ENCODE data around the gene SAMD1. TPM values are rescaled to one million over a fixed set of nuclear protein-coding genes. Genes with fewer than 3 reads are reported as not detected.

SAMD1 gene
- total RNA-seq, 1 donor from 2014 or later: 29.5 TPM

- DNase-seq (ENCODE audit: low spot score): no peak
- Mint-ChIP-seq H3K4me3 (ENCODE audit: unreplicated experiment) (no peak overlapping the region), H3K36me3 (ENCODE audit: low read depth, unreplicated experiment) (peaks cover 9% of the 10 kb centered on the region), H3K27me3 (ENCODE audit: unreplicated experiment) (peaks cover 10% of the 10 kb centered on the region), H3K9me3 (ENCODE audit: unreplicated experiment) (no peaks in the 10 kb centered on the region), H3K4me1 (ENCODE audit: unreplicated experiment) (peaks cover 28% of the 10 kb centered on the region), H3K27ac (ENCODE audit: unreplicated experiment) (no peak overlapping the region)
- TF ChIP-seq, protein P1, sequence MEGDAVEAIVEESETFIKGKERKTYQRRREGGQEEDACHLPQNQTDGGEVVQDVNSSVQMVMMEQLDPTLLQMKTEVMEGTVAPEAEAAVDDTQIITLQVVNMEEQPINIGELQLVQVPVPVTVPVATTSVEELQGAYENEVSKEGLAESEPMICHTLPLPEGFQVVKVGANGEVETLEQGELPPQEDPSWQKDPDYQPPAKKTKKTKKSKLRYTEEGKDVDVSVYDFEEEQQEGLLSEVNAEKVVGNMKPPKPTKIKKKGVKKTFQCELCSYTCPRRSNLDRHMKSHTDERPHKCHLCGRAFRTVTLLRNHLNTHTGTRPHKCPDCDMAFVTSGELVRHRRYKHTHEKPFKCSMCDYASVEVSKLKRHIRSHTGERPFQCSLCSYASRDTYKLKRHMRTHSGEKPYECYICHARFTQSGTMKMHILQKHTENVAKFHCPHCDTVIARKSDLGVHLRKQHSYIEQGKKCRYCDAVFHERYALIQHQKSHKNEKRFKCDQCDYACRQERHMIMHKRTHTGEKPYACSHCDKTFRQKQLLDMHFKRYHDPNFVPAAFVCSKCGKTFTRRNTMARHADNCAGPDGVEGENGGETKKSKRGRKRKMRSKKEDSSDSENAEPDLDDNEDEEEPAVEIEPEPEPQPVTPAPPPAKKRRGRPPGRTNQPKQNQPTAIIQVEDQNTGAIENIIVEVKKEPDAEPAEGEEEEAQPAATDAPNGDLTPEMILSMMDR (IDR thresholded peaks at IDR 0.05; ENCODE audit: unreplicated experiment): no peak
Observed at GRCh38 chr19:14120497-14120780, 29.9 kb upstream of the SAMD1 start.

- peak overlapping the region; percentile 48 for H3K27ac Mint-ChIP-seq (ENCODE audit: unreplicated experiment)
- TF ChIP-seq, protein P1 (IDR thresholded peaks at IDR 0.05; ENCODE audit: unreplicated experiment): no peak
Observed at GRCh38 chr19:14119644-14120496, 29.3 kb upstream of the SAMD1 start.

GRCh38 chr19:14119146-14119545 is 28.6 kb upstream of the SAMD1 start:
- no peak for DNase-seq (ENCODE audit: low spot score)
- Mint-ChIP-seq H3K9me3 (ENCODE audit: unreplicated experiment) (no peaks in the 10 kb centered on the region), H3K27ac (ENCODE audit: unreplicated experiment) (peak overlapping the region; percentile 89), H3K27me3 (ENCODE audit: unreplicated experiment) (peaks cover 7% of the 10 kb centered on the region), H3K36me3 (ENCODE audit: low read depth, unreplicated experiment) (peaks cover 9% of the 10 kb centered on the region), H3K4me1 (ENCODE audit: unreplicated experiment) (peaks cover 34% of the 10 kb centered on the region), H3K4me3 (ENCODE audit: unreplicated experiment) (peak overlapping the region; percentile 90)
- TF ChIP-seq, protein P1 (IDR thresholded peaks at IDR 0.05; ENCODE audit: unreplicated experiment): no peak

More at GRCh38 chr19:14119644-14120496, 29.3 kb upstream of the SAMD1 start:
- DNase-seq (ENCODE audit: low spot score): no peak
- H3K9me3 Mint-ChIP-seq (ENCODE audit: unreplicated experiment): no peaks in the 10 kb centered on the region
- H3K4me1 Mint-ChIP-seq (ENCODE audit: unreplicated experiment): peaks cover 34% of the 10 kb centered on the region
- peaks cover 10% of the 10 kb centered on the region for H3K27me3 Mint-ChIP-seq (ENCODE audit: unreplicated experiment)
- no peak overlapping the region for H3K4me3 Mint-ChIP-seq (ENCODE audit: unreplicated experiment)
- peaks cover 9% of the 10 kb centered on the region for H3K36me3 Mint-ChIP-seq (ENCODE audit: low read depth, unreplicated experiment)

DNA sequence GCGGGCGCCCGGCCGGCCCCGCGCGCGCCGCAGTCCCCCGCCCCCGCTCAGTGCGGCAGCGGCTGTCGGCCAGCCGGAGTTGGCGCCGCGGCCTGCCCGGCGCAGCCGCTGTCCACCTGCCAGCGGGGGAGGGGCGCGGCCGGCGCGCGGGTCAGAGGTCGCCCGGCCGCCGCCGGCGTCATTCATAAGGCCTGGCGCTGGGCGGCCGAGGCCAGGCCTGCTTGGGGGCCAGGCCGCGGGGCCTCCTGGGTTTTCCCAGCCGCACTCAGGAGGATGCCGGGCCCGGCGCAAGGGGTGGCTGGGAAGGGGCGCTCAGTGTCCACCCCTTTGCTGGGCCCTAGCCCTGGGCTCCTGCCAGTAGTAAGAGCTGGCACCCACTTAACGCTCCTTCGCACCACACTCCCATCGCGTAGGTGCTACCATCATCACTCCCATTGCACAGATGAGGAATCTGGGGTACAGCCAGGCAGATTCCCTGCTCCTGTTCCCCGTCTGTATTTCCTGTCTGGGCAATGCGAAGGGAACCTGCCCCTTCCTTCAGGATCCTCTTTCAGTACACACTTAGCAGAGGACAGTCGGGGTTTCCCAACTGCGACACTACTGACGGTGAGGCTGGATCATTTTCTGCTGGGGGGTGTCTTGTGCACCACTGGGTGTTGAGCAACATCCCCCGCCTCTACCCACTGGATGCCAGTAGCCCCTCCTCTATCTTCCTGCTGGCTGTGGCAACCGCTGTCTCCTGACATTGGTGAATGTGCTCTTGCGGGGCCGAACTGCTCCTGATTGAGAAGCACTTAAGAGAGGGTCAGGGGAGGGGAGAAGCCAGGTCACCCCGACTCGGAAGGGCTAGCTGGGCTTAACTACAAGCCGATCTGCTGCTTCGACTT is 27.9 kb upstream of the SAMD1 start:
- peak overlapping the region; percentile 89 for H3K27ac Mint-ChIP-seq (ENCODE audit: unreplicated experiment)
- TF ChIP-seq, protein P1 (IDR thresholded peaks at IDR 0.05; ENCODE audit: unreplicated experiment): no peak
- H3K36me3 Mint-ChIP-seq (ENCODE audit: low read depth, unreplicated experiment): peaks cover 9% of the 10 kb centered on the region
- DNase-seq (ENCODE audit: low spot score): no peak
- peaks cover 7% of the 10 kb centered on the region for H3K27me3 Mint-ChIP-seq (ENCODE audit: unreplicated experiment)
- H3K9me3 Mint-ChIP-seq (ENCODE audit: unreplicated experiment): no peaks in the 10 kb centered on the region
- H3K4me3 Mint-ChIP-seq (ENCODE audit: unreplicated experiment): peak overlapping the region; percentile 90
- peaks cover 40% of the 10 kb centered on the region for H3K4me1 Mint-ChIP-seq (ENCODE audit: unreplicated experiment)
